Measurements from ENCODE around the gene GJA1.
"Not testable (repeated sequence)": the region's sequence is repeated elsewhere in the genome, so short reads cannot be mapped to it uniquely, and the experiment has no call there.

Gene GJA1

GRCh38 chr6:121435444-121436069 lies at the start of gene GJA1:
Gene GJA1, plus strand, starts transcription at chr6:121435646. Its CDS starts 11,202 bp downstream, at chr6:121446848.
- no peak for DNase-seq

- not testable (repeated sequence) for DNase-seq
Measured at GRCh38 chr6:121386551-121386950, 48.9 kb upstream of the GJA1 start.

- no peak for DNase-seq
Measured at GRCh38 chr6:121389419-121389818, 46.0 kb upstream of the GJA1 start.

GRCh38 chr6:121393731-121394505 lies 41.5 kb upstream of the GJA1 start:
- no peak for DNase-seq

GRCh38 chr6:121395736-121396135 lies 39.7 kb upstream of the GJA1 start:
- no peak for DNase-seq

- DNase-seq, result not testable (repeated sequence)
Measured at GRCh38 chr6:121397188-121397587, 38.3 kb upstream of the GJA1 start.

- DNase-seq, result no peak
Measured at GRCh38 chr6:121398127-121398526, 37.3 kb upstream of the GJA1 start.

- DNase-seq, result no peak
Measured at GRCh38 chr6:121399966-121400365, 35.5 kb upstream of the GJA1 start.

- DNase-seq, result no peak
Measured at GRCh38 chr6:121403964-121404363, 31.5 kb upstream of the GJA1 start.

GRCh38 chr6:121405306-121405705 lies 30.1 kb upstream of the GJA1 start:
- no peak for DNase-seq

- no peak for DNase-seq
Measured at GRCh38 chr6:121408321-121408720, 27.1 kb upstream of the GJA1 start.

- no peak for DNase-seq
Measured at GRCh38 chr6:121413879-121414278, 21.6 kb upstream of the GJA1 start.

- DNase-seq, result no peak
Measured at GRCh38 chr6:121418346-121418745, 17.1 kb upstream of the GJA1 start.

- DNase-seq, result no peak
Measured at GRCh38 chr6:121426686-121427085, 8.8 kb upstream of the GJA1 start.

- no peak for DNase-seq
Measured at GRCh38 chr6:121428872-121429756, 6.3 kb upstream of the GJA1 start.

- no peak for DNase-seq
Measured at GRCh38 chr6:121430514-121431460, 4.7 kb upstream of the GJA1 start.

- DNase-seq, result not testable (repeated sequence)
Measured at GRCh38 chr6:121431776-121432175, 3.7 kb upstream of the GJA1 start.

- no peak for DNase-seq
Measured at GRCh38 chr6:121434037-121434770, 1.2 kb upstream of the GJA1 start.

- no peak for DNase-seq
Measured at GRCh38 chr6:121436274-121436857, 920 bp downstream of the GJA1 start.

GRCh38 chr6:121436960-121437850 lies 1.8 kb downstream of the GJA1 start:
- no peak for DNase-seq

All from DMS153 (cell line).